ENCODE measurements around the gene ARL6IP4. TPM values are rescaled to one million over a fixed set of nuclear protein-coding genes. Genes with fewer than 3 reads are reported as not detected.
"Not testable (repeated sequence)": the region's sequence is repeated elsewhere in the genome, so short reads cannot be mapped to it uniquely, and the experiment has no call there.

ARL6IP4 gene
- total RNA-seq, 4 donors from 2014 or later, result 197 to 338 (median 251) TPM

GRCh38 chr12:122939125-122939524 is 41.4 kb upstream of the ARL6IP4 start:
- peaks cover 0 to 38% (median 0%) of the 10 kb centered on the region in 3 donors for H3K36me3 ChIP-seq
- no peak for TF ChIP-seq POLR2A (IDR thresholded peaks at IDR 0.05)
- TF ChIP-seq EP300 (IDR thresholded peaks at IDR 0.05), result no peak
- no peak for TF ChIP-seq CTCF (IDR thresholded peaks at IDR 0.05)
- DNase-seq (ENCODE audit: low spot score in 2 of 2), result no peak
- H3K27ac ChIP-seq, result no peak overlapping the region
- 83 to 86% methylated on average over 4 of the region's 4 CpGs for WGBS, 2 donors
- H3K4me3 ChIP-seq, result no peak overlapping the region
- H3K27me3 ChIP-seq, result no peaks in the 10 kb centered on the region
- H3K4me1 ChIP-seq, result peaks cover 0 to 14% (median 0%) of the 10 kb centered on the region in 4 donors
- H3K9me3 ChIP-seq, result no peaks in the 10 kb centered on the region

- H3K4me3 ChIP-seq; DNase-seq (ENCODE audit: low spot score in 2 of 2); H3K27me3 ChIP-seq; H3K27ac ChIP-seq; H3K9me3 ChIP-seq: not testable (repeated sequence)
- peaks cover 0 to 35% (median 8%) of the 10 kb centered on the region in 4 donors for H3K4me1 ChIP-seq
- peaks cover 0 to 33% (median 0%) of the 10 kb centered on the region in 3 donors for H3K36me3 ChIP-seq
- 88 to 89% methylated on average over 5 of the region's 5 CpGs for WGBS, 2 donors
Measured at GRCh38 chr12:122941351-122941750, 39.1 kb upstream of the ARL6IP4 start.

- peak overlapping the region in 2 of 4 donors; percentile 59 to 91 for H3K27ac ChIP-seq
- 86 to 95% methylated on average over 2 of the region's 2 CpGs for WGBS, 2 donors
- DNase-seq (ENCODE audit: low spot score in 2 of 2), result no peak
- no peaks in the 10 kb centered on the region for H3K9me3 ChIP-seq
- peaks cover 0 to 48% (median 21%) of the 10 kb centered on the region in 4 donors for H3K4me1 ChIP-seq
- H3K4me3 ChIP-seq, result no peak overlapping the region
- H3K36me3 ChIP-seq, result peaks cover 0 to 22% (median 0%) of the 10 kb centered on the region in 3 donors
- TF ChIP-seq POLR2A (IDR thresholded peaks at IDR 0.05), result no peak
- TF ChIP-seq EP300 (IDR thresholded peaks at IDR 0.05), result no peak
- no peak for TF ChIP-seq CTCF (IDR thresholded peaks at IDR 0.05)
- no peaks in the 10 kb centered on the region for H3K27me3 ChIP-seq
Measured at GRCh38 chr12:122942637-122943036, 37.8 kb upstream of the ARL6IP4 start.

- Histone ChIP-seq H3K4me1 (peaks cover 0 to 52% (median 23%) of the 10 kb centered on the region in 4 donors), H3K9me3 (no peaks in the 10 kb centered on the region), H3K36me3 (peaks cover 0 to 16% (median 0%) of the 10 kb centered on the region in 3 donors), H3K4me3 (no peak overlapping the region), H3K27ac (peak overlapping the region in 2 of 4 donors; percentile 59 to 91), H3K27me3 (no peaks in the 10 kb centered on the region)
- WGBS, 2 donors, result 46 to 57% methylated on average over 13 of the region's 13 CpGs
- DNase-seq (ENCODE audit: low spot score in 2 of 2), result no peak
- TF ChIP-seq CTCF (IDR thresholded peaks at IDR 0.05) (no peak), EP300 (IDR thresholded peaks at IDR 0.05) (peak in 1 of 2 donors; percentile 22)
Measured at GRCh38 chr12:122943196-122943595, 37.3 kb upstream of the ARL6IP4 start.

- Histone ChIP-seq H3K4me3 (no peak overlapping the region), H3K4me1 (peaks cover 0 to 65% (median 30%) of the 10 kb centered on the region in 4 donors), H3K9me3 (no peaks in the 10 kb centered on the region), H3K36me3 (peaks cover 0 to 1% (median 0%) of the 10 kb centered on the region in 3 donors), H3K27me3 (no peaks in the 10 kb centered on the region), H3K27ac (peak overlapping the region in 3 of 4 donors; percentile 3 to 91 (median 59))
- no peak for DNase-seq (ENCODE audit: low spot score in 2 of 2)
- 52% methylated on average over 10 to 12 of the region's 14 CpGs for WGBS, 2 donors
- peak in 1 of 2 donors; percentile 63 for TF ChIP-seq EP300 (IDR thresholded peaks at IDR 0.05)
- no peak for TF ChIP-seq POLR2A (IDR thresholded peaks at IDR 0.05)
Measured at GRCh38 chr12:122944605-122945592, 35.6 kb upstream of the ARL6IP4 start.
